Measurements from ENCODE around the gene TMEM44. TPM values are rescaled to one million over a fixed set of nuclear protein-coding genes. Genes with fewer than 3 reads are reported as not detected.

TMEM44 gene
- total RNA-seq, 1 experiment from 2014 or later: 4.9 TPM

DNA sequence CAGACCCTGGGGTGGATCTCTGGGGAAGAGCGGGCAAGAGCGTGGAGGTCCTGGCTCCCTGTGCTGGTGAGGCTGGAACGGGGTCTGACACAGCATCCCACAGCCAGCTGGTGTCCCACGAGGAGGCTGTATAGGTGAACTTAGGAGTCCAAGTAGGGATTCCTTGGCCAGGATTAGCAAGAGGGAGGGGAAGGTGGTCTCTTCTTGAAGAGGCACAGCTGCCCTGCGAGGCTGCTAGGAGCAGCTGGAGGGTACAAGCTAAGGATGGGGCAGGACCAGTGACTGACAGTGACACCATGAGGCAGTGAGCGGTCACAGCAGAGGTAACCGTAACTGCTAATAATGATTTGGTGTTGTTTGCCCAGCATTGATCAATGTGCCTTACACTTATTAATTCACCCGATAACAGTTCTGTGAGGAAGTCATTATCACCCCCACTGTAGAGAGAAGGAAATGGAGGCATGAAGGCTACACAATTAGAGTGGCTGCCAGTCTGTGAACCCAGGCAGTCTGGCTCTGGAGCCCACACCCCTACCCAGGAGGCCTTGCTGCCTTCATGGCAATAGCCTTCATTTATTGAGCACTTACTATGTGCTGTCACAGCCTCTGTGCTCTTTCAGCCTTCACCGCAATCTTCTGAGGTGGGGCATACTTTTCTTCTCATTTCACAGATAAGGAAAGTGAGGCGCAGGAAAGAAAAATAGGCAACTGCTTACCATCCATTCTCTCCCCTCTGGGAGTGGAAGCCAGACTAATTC is 59.4 kb downstream of the TMEM44 start:
- in situ Hi-C loops (cut with HindIII; ENCODE audit: low pct_unique_long_range_greater_than_20kb, low sequenced_read_pairs): no loop called here

DNA sequence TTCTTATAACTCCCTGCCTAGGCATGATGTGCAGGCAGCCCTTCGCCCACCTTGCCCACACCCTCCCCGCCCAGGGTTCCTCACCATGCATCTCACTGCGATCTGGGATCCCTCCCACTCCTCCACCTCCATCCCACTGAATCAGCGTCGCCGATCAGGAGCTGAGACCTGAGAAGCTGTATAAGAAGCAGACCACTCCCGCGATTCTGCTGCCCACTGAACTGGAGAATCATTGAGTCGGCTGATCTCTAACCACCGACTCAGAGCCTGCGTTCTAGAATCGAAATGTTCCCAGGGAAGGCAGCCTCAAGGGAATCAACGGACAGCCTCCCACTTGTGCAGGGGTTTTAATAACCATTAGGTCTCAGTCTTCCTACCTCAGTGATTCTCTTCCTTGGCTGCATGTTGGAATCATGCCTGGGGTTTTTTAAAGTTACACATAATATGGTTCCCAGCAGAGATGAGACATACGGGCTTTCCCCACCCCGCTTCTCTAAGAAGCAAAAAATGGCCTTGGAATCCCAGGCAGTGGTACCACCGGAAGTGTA is 60.2 kb downstream of the TMEM44 start:
- no peak for DNase-seq (ENCODE audit: low read depth, low spot score)
- in situ Hi-C loops (cut with HindIII; ENCODE audit: low pct_unique_long_range_greater_than_20kb, low sequenced_read_pairs): no loop called here

More for the DNA sequence above, 59.4 kb downstream of the TMEM44 start:
- DNase-seq (ENCODE audit: low read depth, low spot score): peak; percentile 52

DNA sequence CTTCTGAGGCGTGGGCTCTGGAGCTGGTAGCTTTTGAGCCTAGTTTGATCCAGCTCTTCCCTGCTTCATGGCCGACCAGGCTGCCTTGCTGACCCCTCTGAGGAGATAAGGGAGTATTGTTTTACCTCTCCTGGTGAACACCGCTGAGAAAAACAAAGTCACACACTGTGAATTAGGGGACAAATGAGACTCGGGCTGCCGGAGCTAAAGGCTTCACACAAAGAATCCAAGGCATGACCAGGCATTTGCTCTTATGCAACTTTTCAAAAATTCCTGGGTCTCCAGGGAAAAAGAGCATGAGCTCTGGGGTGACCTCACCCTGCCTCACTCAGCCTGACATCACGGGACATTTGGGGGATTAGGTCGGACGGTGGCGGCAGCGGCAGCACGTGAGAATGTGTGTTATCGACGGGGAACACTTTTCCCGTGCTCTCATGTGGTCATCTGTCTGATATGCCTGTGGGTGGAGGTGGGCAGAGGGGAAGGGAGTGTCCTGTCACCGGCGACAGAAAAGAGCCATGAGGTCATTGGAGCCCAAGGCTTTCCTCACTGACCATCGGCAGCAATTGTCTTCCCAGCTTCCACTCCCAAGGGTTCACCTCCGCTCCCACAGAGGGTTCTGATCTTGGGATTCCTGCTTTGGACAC is 61.0 kb downstream of the TMEM44 start:
- peak; percentile 25 for DNase-seq (ENCODE audit: low read depth, low spot score)
- in situ Hi-C loops (cut with HindIII; ENCODE audit: low pct_unique_long_range_greater_than_20kb, low sequenced_read_pairs): no loop called here

- in situ Hi-C loops (cut with HindIII; ENCODE audit: low pct_unique_long_range_greater_than_20kb, low sequenced_read_pairs): no loop called here
- no peak for DNase-seq (ENCODE audit: low read depth, low spot score)
Observed at GRCh38 chr3:194571491-194572142, 61.6 kb downstream of the TMEM44 start.

GRCh38 chr3:194570898-194571297 is 62.3 kb downstream of the TMEM44 start:
- no peak for DNase-seq (ENCODE audit: low read depth, low spot score)
- in situ Hi-C loops (cut with HindIII; ENCODE audit: low pct_unique_long_range_greater_than_20kb, low sequenced_read_pairs): no loop called here

DNA sequence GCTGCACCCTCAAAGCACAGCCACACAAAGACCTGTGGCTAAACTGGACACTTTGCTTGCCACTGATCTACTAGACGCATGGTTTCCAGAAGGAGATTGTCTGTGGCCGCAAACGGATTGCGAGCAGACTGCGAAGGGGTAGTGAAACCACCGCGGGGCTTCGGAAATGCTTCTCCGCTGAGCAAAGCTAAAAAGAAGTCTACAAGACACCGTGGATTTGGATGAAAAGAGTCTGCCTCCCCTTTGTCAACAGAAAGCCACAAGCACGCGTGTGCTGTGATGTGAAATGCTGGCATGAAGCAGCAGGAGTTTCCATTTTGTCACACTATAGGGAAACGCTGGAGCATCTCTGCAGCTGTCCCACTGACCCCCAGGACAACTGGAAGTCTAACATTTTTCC is 63.0 kb downstream of the TMEM44 start:
- DNase-seq (ENCODE audit: low read depth, low spot score): no peak
- in situ Hi-C loops (cut with HindIII; ENCODE audit: low pct_unique_long_range_greater_than_20kb, low sequenced_read_pairs): no loop called here

- in situ Hi-C loops (cut with HindIII; ENCODE audit: low pct_unique_long_range_greater_than_20kb, low sequenced_read_pairs): no loop called here
Observed at GRCh38 chr3:194569252-194569651, 64.0 kb downstream of the TMEM44 start.

GRCh38 chr3:194565597-194566190 is 67.5 kb downstream of the TMEM44 start:
- in situ Hi-C loops (cut with HindIII; ENCODE audit: low pct_unique_long_range_greater_than_20kb, low sequenced_read_pairs): no loop called here
- DNase-seq (ENCODE audit: low read depth, low spot score): no peak

More at GRCh38 chr3:194569252-194569651, 64.0 kb downstream of the TMEM44 start:
- DNase-seq (ENCODE audit: low read depth, low spot score): no peak

GRCh38 chr3:194562986-194563385 is 70.2 kb downstream of the TMEM44 start:
- in situ Hi-C loops (cut with HindIII; ENCODE audit: low pct_unique_long_range_greater_than_20kb, low sequenced_read_pairs): no loop called here
- DNase-seq (ENCODE audit: low read depth, low spot score): no peak

DNA sequence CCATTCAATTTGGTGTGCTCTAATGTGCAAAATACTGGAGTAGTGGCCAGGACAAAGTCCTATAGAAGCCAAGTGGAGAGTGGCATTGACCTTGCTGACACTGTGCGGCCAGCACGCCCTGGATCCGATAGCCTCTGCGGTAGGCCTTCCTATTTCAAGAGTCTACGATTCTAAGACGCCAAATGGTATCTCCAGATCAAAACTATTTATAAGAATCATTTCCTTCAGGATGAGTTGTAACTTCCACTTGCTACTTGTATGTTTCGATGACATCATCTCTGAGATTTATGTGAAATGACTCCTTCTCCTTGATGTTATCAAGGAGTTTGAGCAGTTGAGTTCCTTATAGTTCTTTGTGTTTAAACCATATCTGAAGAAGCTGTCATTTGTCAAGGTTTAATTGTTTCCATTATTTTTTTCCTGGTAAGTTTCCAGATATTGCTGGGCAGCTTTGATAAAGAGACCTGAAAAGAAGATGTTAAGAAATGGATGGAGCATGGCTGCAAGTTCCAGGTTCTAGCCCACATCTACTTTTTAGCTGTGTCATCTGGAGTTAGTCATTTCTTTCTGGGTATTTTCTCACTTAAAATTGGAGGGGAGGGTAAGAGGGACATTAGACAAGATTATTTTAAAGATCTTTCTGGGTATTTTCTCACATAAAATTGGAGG is 71.8 kb downstream of the TMEM44 start:
- in situ Hi-C loops (cut with HindIII; ENCODE audit: low pct_unique_long_range_greater_than_20kb, low sequenced_read_pairs): no loop called here
- no peak for DNase-seq (ENCODE audit: low read depth, low spot score)

- DNase-seq (ENCODE audit: low read depth, low spot score): no peak
- in situ Hi-C loops (cut with HindIII; ENCODE audit: low pct_unique_long_range_greater_than_20kb, low sequenced_read_pairs): no loop called here
Observed at GRCh38 chr3:194560047-194560446, 73.2 kb downstream of the TMEM44 start.

GRCh38 chr3:194559530-194559929 is 73.7 kb downstream of the TMEM44 start:
- in situ Hi-C loops (cut with HindIII; ENCODE audit: low pct_unique_long_range_greater_than_20kb, low sequenced_read_pairs): no loop called here
- no peak for DNase-seq (ENCODE audit: low read depth, low spot score)

GRCh38 chr3:194556086-194557056 is 76.8 kb downstream of the TMEM44 start:
- in situ Hi-C loops (cut with HindIII; ENCODE audit: low pct_unique_long_range_greater_than_20kb, low sequenced_read_pairs): no loop called here
- DNase-seq (ENCODE audit: low read depth, low spot score): peak; percentile 40

DNA sequence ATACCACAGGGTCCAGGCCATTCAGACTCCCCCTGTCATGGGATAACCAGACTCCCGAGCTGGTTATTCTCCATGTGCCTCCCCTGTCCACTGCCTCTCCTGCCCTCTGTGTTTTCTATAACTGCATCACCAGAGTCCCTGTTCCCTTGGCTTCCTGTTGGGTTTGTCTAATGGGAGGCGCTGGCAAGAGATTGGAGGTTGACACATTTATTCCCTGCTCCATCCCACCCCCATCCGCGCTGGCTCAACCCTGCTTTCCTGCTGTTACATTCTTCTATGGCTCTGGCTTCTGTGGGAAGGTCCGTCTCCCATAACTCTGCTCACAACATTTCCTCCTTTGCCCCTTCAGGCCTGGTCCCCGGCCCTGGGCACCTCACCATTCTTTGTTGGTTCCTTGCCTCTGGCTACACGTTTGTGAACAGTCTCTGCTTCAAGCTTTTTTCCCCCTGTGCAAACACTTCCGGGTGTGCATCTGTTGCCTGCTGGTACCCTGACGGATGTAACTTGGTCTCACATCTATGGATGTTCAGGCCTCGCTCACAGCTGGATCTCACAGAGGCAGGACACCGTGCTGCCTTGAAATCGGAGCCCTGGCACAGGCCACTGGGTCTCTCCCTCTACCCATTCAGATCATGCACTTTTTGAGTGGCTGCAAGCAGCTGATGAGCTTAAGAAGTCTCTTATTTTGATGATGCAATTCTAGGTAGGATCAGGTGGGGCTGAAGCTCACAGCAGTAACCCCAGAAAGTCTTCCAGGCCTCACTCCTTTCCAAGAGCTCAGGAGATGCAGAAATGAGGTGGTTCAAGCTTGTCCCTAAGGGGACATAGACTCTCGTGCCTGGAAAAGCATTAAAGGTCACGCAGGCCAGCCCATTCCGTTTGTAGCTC is 77.8 kb downstream of the TMEM44 start:
- no peak for DNase-seq (ENCODE audit: low read depth, low spot score)
- in situ Hi-C loops (cut with HindIII; ENCODE audit: low pct_unique_long_range_greater_than_20kb, low sequenced_read_pairs): no loop called here

DNA sequence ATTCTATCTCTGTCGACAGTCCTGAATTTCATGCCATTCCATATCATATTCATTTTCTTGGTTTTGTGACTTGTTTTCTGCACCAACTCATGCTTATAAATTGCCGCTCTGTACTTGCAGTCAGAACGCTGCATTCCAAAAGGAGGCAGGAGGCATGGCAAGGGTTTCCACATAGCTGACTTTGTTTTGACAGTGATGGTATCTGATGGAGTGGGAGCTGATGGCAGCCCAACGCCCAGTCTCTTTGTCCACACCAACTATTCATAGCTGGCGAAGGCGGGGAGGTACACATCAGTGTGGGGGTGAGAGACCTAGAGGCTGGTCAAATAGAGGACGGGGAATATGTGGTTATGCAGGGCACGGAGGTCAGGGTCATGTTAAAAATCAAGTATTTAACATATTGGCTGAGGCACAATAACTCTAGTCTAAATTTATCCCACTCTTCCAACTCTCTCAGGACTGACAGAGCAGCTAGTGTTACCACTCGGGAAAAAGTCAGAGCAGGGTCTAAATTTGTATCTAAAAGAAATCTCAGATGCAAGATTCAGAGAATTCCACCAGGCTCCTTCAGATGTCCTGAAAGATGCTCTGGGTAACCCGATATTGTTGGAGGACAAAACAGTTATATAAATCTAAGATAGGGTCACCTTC is 78.6 kb downstream of the TMEM44 start:
- in situ Hi-C loops (cut with HindIII; ENCODE audit: low pct_unique_long_range_greater_than_20kb, low sequenced_read_pairs): no loop called here
- DNase-seq (ENCODE audit: low read depth, low spot score): no peak

All from SK-MEL-5 (cell line).